Measurements from ENCODE around the gene ENOSF1. TPM values are rescaled to one million over a fixed set of nuclear protein-coding genes. Genes with fewer than 3 reads are reported as not detected.

The ENOSF1 gene
- total and polyA plus RNA-seq, 2 of the 13 experiments (the other 11 are each of a cell fraction or from before 2014, with no cell fraction given): 37.6 to 40.1 TPM

GRCh38 chr18:658001-658946 lies 54.2 kb downstream of the ENOSF1 start (continued):
- TF ChIP-seq ZNF639 (CRISPR knock-in tag; conservative IDR thresholded peaks at IDR 0.05) (peak; percentile 41; the same call in 1 of the 2 replicates), ARNTL (CRISPR knock-in tag; IDR thresholded peaks at IDR 0.05) (no peak), CHCHD3 (CRISPR knock-in tag; IDR thresholded peaks at IDR 0.05) (no peak), ZNF253 (CRISPR knock-in tag; IDR thresholded peaks at IDR 0.05; ENCODE audit: borderline replicate concordance) (peak; percentile 92; the same call in 1 of the 2 replicates), ZNF773 (CRISPR knock-in tag; IDR thresholded peaks at IDR 0.05; ENCODE audit: borderline replicate concordance) (no peak), PRDM10 (CRISPR knock-in tag; IDR thresholded peaks at IDR 0.05; ENCODE audit: low read depth) (peak; percentile 97), ZMAT3 (CRISPR knock-in tag; conservative IDR thresholded peaks at IDR 0.05) (no peak), NCOR1 (IDR thresholded peaks at IDR 0.05; ENCODE audit: borderline replicate concordance, low read length) (no peak), ZNF256 (CRISPR knock-in tag; conservative IDR thresholded peaks at IDR 0.05) (peak; percentile 53; the same call in 1 of the 2 replicates), CCDC6 (CRISPR knock-in tag; IDR thresholded peaks at IDR 0.05) (peak; percentile 75), HOXA5 (CRISPR knock-in tag; IDR thresholded peaks at IDR 0.05) (0 out of 2 replicates have a peak, but pooled peaks have one; percentile 12), DDIT3 (CRISPR knock-in tag; IDR thresholded peaks at IDR 0.05) (no peak), HCFC1 (IDR thresholded peaks at IDR 0.05; ENCODE audit: low read depth, low read length) (0 out of 2 replicates have a peak, but pooled peaks have one; percentile 24), BRCA1 (CRISPR knock-in tag; IDR thresholded peaks at IDR 0.05) (no peak), ARHGAP35 (CRISPR knock-in tag; IDR thresholded peaks at IDR 0.05; ENCODE audit: borderline replicate concordance) (no peak), BCLAF1 (IDR thresholded peaks at IDR 0.05) (no peak), ZNF557 (CRISPR knock-in tag; IDR thresholded peaks at IDR 0.05) (0 out of 2 replicates have a peak, but pooled peaks have one; percentile 61), MXD4 (CRISPR knock-in tag; IDR thresholded peaks at IDR 0.05) (peak; percentile 42; the same call in 1 of the 2 replicates), ZFP41 (CRISPR knock-in tag; IDR thresholded peaks at IDR 0.05; ENCODE audit: borderline replicate concordance) (no peak), ATF7-NPFF (CRISPR knock-in tag; IDR thresholded peaks at IDR 0.05; ENCODE audit: low read depth) (peak; percentile 66), RBM22 (optimal IDR thresholded peaks at IDR 0.05; ENCODE audit: low read length) (peak; percentile 66)

Data from HepG2 (cell line).